ENCODE data around the gene SLCO2B1.

Gene SLCO2B1

GRCh38 chr11:75237050-75237449 is 86.1 kb downstream of the SLCO2B1 start:
- Histone ChIP-seq H3K4me1 (ENCODE audit: control insufficient read depth in 2 of 2, insufficient read depth in 2 of 2, low read length in 2 of 2) (peaks cover 6 to 8% of the 10 kb centered on the region in 2 donors), H3K9me3 (ENCODE audit: control insufficient read depth in 2 of 2, low read length in 2 of 2) (no peaks in the 10 kb centered on the region), H3K27me3 (ENCODE audit: control insufficient read depth in 2 of 2, insufficient read depth in 2 of 2, low read length in 2 of 2) (peaks cover 1 to 17% of the 10 kb centered on the region in 2 donors), H3K36me3 (ENCODE audit: control insufficient read depth in 2 of 2, insufficient read depth in 2 of 2, low read length in 2 of 2) (no peaks in the 10 kb centered on the region), H3K27ac (ENCODE audit: low read depth in 2 of 2, low read length in 2 of 2) (no peak overlapping the region), H3K4me3 (ENCODE audit: low read length in 2 of 2) (no peak overlapping the region), H3K9ac (ENCODE audit: low read depth in 1 of 2, low read length in 2 of 2) (no peak overlapping the region)

DNA sequence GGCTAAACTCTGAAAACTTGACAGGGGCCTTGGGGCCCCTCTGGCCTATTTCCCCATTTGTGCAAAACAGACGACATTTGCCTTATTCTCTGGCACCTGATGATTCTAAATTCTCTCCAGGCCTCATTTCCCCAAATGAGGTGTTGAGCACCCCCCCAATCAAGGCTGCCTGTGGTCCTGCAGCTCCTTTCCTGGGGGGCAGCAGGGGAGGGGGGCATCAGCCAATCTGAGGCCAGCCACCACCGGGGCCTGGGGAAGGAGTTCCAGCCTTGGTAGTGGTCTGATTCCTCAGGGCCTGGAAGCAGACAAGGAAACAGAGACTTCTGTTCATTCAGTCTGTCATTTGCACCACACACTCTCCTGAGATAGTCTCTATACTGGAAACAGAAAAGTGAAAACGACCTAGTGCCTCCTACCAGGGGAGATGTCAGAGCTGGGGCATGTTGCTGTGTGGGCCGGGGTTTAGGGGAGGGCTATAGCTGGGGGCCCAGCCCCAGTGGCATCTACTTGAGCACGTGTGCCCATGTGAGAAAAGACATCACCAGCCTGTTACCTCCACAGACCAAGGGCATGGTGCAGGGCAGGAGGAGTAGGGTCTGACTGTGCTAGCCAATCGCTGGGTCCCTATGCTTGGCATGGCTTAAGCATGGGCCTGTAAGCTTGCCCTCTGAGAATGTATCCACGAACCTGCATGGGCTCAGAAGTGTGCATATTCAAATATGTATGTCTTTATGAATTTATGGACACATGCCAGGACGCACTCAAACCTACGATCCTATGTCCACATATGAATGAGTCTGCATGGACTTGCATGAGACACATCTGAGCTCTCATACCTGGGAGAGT is 87.9 kb downstream of the SLCO2B1 start:
- Histone ChIP-seq H3K27ac (ENCODE audit: low read depth in 2 of 2, low read length in 2 of 2) (no peak overlapping the region), H3K9me3 (ENCODE audit: control insufficient read depth in 2 of 2, low read length in 2 of 2) (no peaks in the 10 kb centered on the region), H3K36me3 (ENCODE audit: control insufficient read depth in 2 of 2, insufficient read depth in 2 of 2, low read length in 2 of 2) (no peaks in the 10 kb centered on the region), H3K9ac (ENCODE audit: low read depth in 1 of 2, low read length in 2 of 2) (no peak overlapping the region), H3K4me3 (ENCODE audit: low read length in 2 of 2) (no peak overlapping the region), H3K27me3 (ENCODE audit: control insufficient read depth in 2 of 2, insufficient read depth in 2 of 2, low read length in 2 of 2) (peaks cover 12 to 30% of the 10 kb centered on the region in 2 donors), H3K4me1 (ENCODE audit: control insufficient read depth in 2 of 2, insufficient read depth in 2 of 2, low read length in 2 of 2) (peaks cover 6 to 9% of the 10 kb centered on the region in 2 donors)

DNA sequence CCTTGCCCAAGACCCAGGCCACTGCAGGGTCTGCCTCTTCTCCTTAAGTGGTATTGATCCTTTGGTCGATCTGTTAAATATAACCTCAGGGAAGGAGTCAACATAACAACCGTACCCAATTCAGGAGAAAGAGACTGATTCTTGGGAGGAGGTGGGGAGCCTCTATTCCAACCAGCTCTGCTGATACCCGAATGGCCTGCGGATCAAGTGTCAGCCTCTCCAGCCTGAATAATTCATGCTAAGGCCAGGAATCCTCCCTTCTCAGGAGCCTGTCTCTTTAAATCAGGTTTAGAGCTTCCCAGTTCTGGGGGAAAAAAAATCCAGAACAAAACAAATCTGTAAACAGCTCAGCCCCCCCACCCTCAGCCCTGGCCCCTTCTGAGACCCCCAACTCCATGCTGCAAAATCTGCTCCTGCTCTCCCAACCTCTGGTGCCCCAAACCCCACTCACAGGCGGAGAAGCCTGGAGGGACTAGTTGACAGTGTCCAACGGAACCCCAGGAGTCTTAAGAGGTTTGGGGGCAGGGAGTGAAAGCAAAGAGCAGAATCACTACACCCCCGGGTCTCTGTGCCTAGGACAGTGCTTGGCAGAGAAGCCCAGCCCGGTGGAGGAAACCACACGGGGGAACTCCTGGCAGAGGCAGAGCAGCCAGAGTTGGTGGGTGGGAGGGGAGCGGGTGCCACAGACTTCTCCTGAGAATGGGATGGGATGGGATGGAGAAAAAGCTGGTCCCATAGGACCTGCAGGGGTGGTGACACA is 88.8 kb downstream of the SLCO2B1 start:
- Histone ChIP-seq H3K27me3 (ENCODE audit: control insufficient read depth in 2 of 2, insufficient read depth in 2 of 2, low read length in 2 of 2) (peaks cover 12 to 36% of the 10 kb centered on the region in 2 donors), H3K9me3 (ENCODE audit: control insufficient read depth in 2 of 2, low read length in 2 of 2) (no peaks in the 10 kb centered on the region)

GRCh38 chr11:75240311-75241035 is 89.6 kb downstream of the SLCO2B1 start, which contains the start of gene TPBGL:
Gene TPBGL (plus strand): TSS chr11:75240774. CDS start chr11:75241050, 276 bp downstream.
- Histone ChIP-seq H3K4me3 (ENCODE audit: low read length in 2 of 2) (peak within 1 kb of the TSS; percentile 48 to 56), H3K4me1 (ENCODE audit: control insufficient read depth in 2 of 2, insufficient read depth in 2 of 2, low read length in 2 of 2) (peaks cover 6 to 9% of the 10 kb centered on the region in 2 donors), H3K27ac (ENCODE audit: low read depth in 2 of 2, low read length in 2 of 2) (no peak within 1 kb of the TSS), H3K27me3 (ENCODE audit: control insufficient read depth in 2 of 2, insufficient read depth in 2 of 2, low read length in 2 of 2) (peaks cover 12 to 36% of the 10 kb centered on the region in 2 donors), H3K9ac (ENCODE audit: low read depth in 1 of 2, low read length in 2 of 2) (peak within 1 kb of the TSS in 1 of 2 donors; percentile 31), H3K36me3 (ENCODE audit: control insufficient read depth in 2 of 2, insufficient read depth in 2 of 2, low read length in 2 of 2) (no peaks in the 10 kb centered on the region), H3K9me3 (ENCODE audit: control insufficient read depth in 2 of 2, low read length in 2 of 2) (no peaks in the 10 kb centered on the region)

More for the DNA sequence above, 88.8 kb downstream of the SLCO2B1 start:
- no peak overlapping the region for H3K4me3 ChIP-seq (ENCODE audit: low read length in 2 of 2)
- H3K36me3 ChIP-seq (ENCODE audit: control insufficient read depth in 2 of 2, insufficient read depth in 2 of 2, low read length in 2 of 2): no peaks in the 10 kb centered on the region
- H3K27ac ChIP-seq (ENCODE audit: low read depth in 2 of 2, low read length in 2 of 2): no peak overlapping the region
- H3K9ac ChIP-seq (ENCODE audit: low read depth in 1 of 2, low read length in 2 of 2): no peak overlapping the region
- H3K4me1 ChIP-seq (ENCODE audit: control insufficient read depth in 2 of 2, insufficient read depth in 2 of 2, low read length in 2 of 2): peaks cover 6 to 9% of the 10 kb centered on the region in 2 donors

GRCh38 chr11:75241036-75241905 is 90.4 kb downstream of the SLCO2B1 start:
- Histone ChIP-seq H3K9me3 (ENCODE audit: control insufficient read depth in 2 of 2, low read length in 2 of 2) (no peaks in the 10 kb centered on the region), H3K27me3 (ENCODE audit: control insufficient read depth in 2 of 2, insufficient read depth in 2 of 2, low read length in 2 of 2) (peaks cover 12 to 36% of the 10 kb centered on the region in 2 donors), H3K27ac (ENCODE audit: low read depth in 2 of 2, low read length in 2 of 2) (no peak overlapping the region), H3K4me1 (ENCODE audit: control insufficient read depth in 2 of 2, insufficient read depth in 2 of 2, low read length in 2 of 2) (peaks cover 6 to 9% of the 10 kb centered on the region in 2 donors), H3K9ac (ENCODE audit: low read depth in 1 of 2, low read length in 2 of 2) (peak overlapping the region in 1 of 2 donors; percentile 31), H3K36me3 (ENCODE audit: control insufficient read depth in 2 of 2, insufficient read depth in 2 of 2, low read length in 2 of 2) (no peaks in the 10 kb centered on the region), H3K4me3 (ENCODE audit: low read length in 2 of 2) (peak overlapping the region; percentile 56 to 64)

DNA sequence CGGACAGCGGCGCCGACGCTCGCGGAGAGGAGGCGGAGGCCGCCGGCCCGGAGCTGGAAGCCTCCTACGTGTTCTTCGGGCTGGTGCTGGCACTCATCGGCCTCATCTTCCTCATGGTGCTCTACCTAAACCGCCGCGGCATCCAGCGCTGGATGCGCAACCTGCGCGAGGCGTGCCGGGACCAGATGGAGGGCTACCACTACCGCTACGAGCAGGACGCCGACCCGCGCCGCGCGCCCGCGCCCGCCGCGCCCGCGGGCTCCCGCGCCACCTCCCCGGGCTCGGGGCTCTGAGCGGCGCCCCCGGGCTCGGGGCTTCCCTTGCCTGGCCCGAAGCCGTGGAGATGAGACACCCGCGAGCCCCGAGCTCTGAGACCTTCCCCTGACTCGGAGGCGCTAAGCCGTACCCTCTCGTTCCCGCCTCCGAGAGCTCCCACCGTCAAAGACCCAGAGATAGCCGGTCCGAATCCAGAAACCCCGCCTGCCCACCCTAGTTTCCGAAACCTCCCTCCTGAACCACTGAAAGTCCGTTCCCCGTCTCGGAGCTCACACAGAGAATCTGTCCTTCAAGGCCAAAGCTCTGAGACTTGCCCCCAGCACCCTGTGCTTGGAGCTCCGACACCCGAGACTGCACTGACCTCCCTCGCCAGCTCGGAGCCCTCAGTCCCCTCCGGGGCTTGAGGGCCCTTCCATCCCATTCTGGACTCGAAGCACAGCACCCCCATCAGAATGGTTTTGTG is 91.2 kb downstream of the SLCO2B1 start:
- no peaks in the 10 kb centered on the region for H3K9me3 ChIP-seq (ENCODE audit: control insufficient read depth in 2 of 2, low read length in 2 of 2)
- no peaks in the 10 kb centered on the region for H3K36me3 ChIP-seq (ENCODE audit: control insufficient read depth in 2 of 2, insufficient read depth in 2 of 2, low read length in 2 of 2)
- peaks cover 12 to 36% of the 10 kb centered on the region in 2 donors for H3K27me3 ChIP-seq (ENCODE audit: control insufficient read depth in 2 of 2, insufficient read depth in 2 of 2, low read length in 2 of 2)
- peaks cover 6 to 9% of the 10 kb centered on the region in 2 donors for H3K4me1 ChIP-seq (ENCODE audit: control insufficient read depth in 2 of 2, insufficient read depth in 2 of 2, low read length in 2 of 2)
- H3K27ac ChIP-seq (ENCODE audit: low read depth in 2 of 2, low read length in 2 of 2): no peak overlapping the region
- peak overlapping the region in 1 of 2 donors; percentile 64 for H3K4me3 ChIP-seq (ENCODE audit: low read length in 2 of 2)
- peak overlapping the region in 1 of 2 donors; percentile 17 for H3K9ac ChIP-seq (ENCODE audit: low read depth in 1 of 2, low read length in 2 of 2)

GRCh38 chr11:75242722-75243600 is 92.1 kb downstream of the SLCO2B1 start:
- Histone ChIP-seq H3K36me3 (ENCODE audit: control insufficient read depth in 2 of 2, insufficient read depth in 2 of 2, low read length in 2 of 2) (no peaks in the 10 kb centered on the region), H3K4me3 (ENCODE audit: low read length in 2 of 2) (no peak overlapping the region), H3K27me3 (ENCODE audit: control insufficient read depth in 2 of 2, insufficient read depth in 2 of 2, low read length in 2 of 2) (peaks cover 12 to 36% of the 10 kb centered on the region in 2 donors), H3K4me1 (ENCODE audit: control insufficient read depth in 2 of 2, insufficient read depth in 2 of 2, low read length in 2 of 2) (peaks cover 6 to 9% of the 10 kb centered on the region in 2 donors), H3K27ac (ENCODE audit: low read depth in 2 of 2, low read length in 2 of 2) (no peak overlapping the region), H3K9ac (ENCODE audit: low read depth in 1 of 2, low read length in 2 of 2) (no peak overlapping the region), H3K9me3 (ENCODE audit: control insufficient read depth in 2 of 2, low read length in 2 of 2) (no peaks in the 10 kb centered on the region)

DNA sequence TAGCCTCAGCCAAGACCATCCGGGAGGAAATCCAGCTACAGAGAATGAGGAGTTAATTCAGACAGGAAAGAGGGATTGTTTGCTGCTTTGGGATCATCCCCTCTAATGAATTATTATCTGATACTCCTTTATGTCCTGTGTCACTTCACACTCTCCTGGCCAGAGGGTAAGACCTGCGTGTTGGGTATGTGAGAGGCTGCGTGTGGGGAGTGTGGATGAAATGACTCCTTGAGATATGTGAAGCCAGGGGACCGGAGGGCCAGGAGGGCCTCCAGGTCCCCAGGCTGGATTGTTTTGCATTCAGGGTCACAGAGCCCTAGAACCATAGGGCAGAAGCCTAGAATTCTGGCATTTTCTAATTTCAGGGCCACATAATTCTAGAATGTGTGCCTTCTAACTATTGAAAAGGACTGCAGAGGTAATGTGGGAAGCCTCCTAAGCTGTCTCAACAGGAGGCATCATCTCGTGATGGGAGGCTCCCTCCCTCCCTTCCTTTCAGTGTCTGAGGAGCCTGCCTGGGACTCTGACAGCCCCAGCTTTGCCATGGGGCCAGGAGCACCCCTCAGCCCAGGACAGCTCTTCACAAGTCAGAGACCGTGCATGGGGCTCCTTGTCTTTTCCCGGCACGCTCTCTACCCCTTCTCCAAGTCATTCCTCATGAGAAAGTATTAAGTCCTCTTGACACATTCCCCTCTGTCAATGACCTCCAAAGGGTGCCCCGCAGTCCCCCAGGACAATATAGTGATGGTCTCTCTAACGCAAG is 93.3 kb downstream of the SLCO2B1 start:
- Histone ChIP-seq H3K9me3 (ENCODE audit: control insufficient read depth in 2 of 2, low read length in 2 of 2) (no peaks in the 10 kb centered on the region), H3K4me3 (ENCODE audit: low read length in 2 of 2) (no peak overlapping the region), H3K27ac (ENCODE audit: low read depth in 2 of 2, low read length in 2 of 2) (no peak overlapping the region), H3K27me3 (ENCODE audit: control insufficient read depth in 2 of 2, insufficient read depth in 2 of 2, low read length in 2 of 2) (peaks cover 12 to 31% of the 10 kb centered on the region in 2 donors), H3K4me1 (ENCODE audit: control insufficient read depth in 2 of 2, insufficient read depth in 2 of 2, low read length in 2 of 2) (peaks cover 6 to 9% of the 10 kb centered on the region in 2 donors), H3K9ac (ENCODE audit: low read depth in 1 of 2, low read length in 2 of 2) (no peak overlapping the region), H3K36me3 (ENCODE audit: control insufficient read depth in 2 of 2, insufficient read depth in 2 of 2, low read length in 2 of 2) (no peaks in the 10 kb centered on the region)
